Activated T-helper 1 cell treated with anti-CD3 and anti-CD28 coated beads, Interleukin-2, amount 50 U/mL, for 16 hours (primary cell): ENCODE results near the gene TAGLN2.
A peak's percentile ranks its signal among the peaks of the same experiment; 100 is the strongest.
"Not testable (repeated sequence)": the region's sequence is repeated elsewhere in the genome, so short reads cannot be mapped to it uniquely, and the experiment has no call there.

Experiments
- DNase-seq, 2 donors: peaks; one replicate each; pipeline ENCODE4 v3.0.0-alpha.2; 2020; ENCODE audit warnings: low read depth in 1 of 2, low spot score in 1 of 2

TAGLN2 gene

GRCh38 chr1:159902541-159902940 is 22.8 kb downstream of the TAGLN2 start:
- no peak for DNase-seq

DNA sequence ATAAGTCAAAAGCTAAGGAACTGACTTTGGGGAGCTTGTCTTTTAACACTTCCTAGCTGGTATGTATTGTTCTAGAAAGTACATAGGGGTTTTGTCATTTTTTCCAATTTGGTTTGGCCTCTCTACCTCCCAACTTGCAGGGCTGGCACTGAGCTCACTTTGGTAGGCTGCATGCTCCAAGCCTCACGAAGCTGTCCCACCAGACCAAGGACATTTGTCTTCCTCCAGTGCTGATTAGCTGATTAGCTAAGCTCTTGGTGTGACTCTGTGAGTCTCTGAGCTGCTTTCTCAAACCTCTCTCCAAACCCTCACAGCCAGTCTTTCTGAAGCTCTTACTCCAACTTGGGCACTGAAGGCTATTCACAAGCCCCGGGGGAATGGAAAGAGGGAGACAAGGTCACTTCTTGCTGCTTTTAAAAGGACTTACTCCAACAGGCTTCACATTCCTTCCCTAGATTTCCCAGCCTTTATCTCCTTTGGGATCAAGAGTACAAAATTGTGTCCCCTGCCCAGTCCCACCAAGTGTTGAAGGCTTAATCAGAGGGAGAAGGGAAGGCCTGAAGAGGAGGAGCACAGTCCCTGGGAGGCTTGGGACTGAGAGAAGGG is 24.4 kb downstream of the TAGLN2 start:
- DNase-seq = no peak

DNA sequence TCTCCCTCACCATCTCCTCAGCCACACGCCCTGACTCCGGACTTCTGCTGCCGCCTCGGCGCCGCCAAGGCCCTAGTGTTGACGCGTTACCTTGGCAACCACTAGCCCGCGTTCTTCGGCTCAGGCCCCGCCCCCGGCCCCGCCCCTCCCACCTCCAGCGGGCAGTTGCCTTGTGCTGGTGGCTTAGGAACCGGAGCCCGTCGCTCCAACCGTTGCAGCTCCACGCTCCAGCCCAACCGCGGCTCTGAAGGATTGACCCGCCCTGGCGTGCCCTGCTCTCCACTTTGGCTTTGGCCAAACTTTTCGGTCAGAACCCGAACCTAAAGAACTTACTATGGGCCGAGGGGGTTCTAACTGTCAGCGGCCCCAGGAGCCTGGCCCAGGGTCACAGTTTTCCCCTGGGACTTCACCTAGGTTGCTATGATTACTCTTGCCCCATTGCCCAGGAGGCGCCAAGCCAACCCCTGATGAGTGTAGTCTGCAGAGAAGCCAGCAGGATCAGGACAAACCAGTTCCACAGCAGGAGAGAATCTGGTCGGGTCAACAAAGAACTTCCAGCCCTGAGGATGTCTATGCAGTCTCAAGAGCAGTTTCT is 25.1 kb downstream of the TAGLN2 start, which contains the start of gene CFAP45:
Gene CFAP45, minus strand, starts transcription at position 80 of the 595 bp plus-strand sequence. Its CDS starts 67 bp downstream, at position 13.
- DNase-seq = no peak

DNA sequence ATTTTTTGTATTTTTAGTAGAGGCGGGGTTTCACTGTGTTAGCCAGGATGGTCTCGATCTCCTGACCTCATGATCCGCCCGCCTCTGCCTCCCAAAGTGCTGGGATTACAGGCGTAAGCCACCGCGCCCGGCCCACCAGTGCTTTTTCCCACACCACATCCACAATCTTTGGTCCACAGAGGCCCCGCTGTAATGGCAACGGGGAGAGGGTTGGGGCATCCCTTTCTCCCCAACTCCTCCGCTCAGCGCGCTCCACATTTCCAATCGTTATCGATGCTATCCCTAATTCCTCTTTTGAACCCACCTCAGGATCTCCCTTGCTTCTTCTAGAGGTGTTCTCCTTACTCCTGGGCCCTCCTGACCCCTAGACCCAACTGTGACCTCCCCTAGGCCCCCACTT is 25.7 kb downstream of the TAGLN2 start:
- DNase-seq = not testable (repeated sequence)

- no peak for DNase-seq
These were observed 26.8 kb downstream of the TAGLN2 start for GRCh38 chr1:159898527-159898926.

GRCh38 chr1:159897962-159898361 is 27.3 kb downstream of the TAGLN2 start:
- no peak for DNase-seq

GRCh38 chr1:159896546-159896930 is 28.8 kb downstream of the TAGLN2 start:
- no peak for DNase-seq

GRCh38 chr1:159895836-159896545 is 29.3 kb downstream of the TAGLN2 start:
- DNase-seq = no peak

DNA sequence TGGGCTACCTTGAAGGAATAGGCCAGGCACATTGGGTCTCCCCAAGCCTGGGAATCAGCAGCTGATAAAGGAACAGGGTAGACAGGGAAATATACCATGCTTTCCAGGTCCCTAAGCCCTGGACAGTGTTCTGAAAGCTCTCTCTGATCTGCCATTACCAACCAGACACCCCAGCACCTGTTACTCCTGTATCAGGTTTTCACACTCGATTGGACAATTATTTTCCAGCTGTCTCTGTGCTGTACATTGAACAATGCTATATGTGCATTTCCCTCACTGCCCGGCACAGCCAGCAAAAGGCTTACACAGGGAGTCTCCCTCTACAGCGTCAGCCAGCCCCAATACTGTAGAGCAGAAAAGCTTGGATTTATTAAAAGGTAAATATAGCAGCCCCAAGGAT is 30.0 kb downstream of the TAGLN2 start:
- no peak for DNase-seq

- no peak for DNase-seq
These were observed 32.4 kb downstream of the TAGLN2 start for GRCh38 chr1:159892944-159893343.

DNA sequence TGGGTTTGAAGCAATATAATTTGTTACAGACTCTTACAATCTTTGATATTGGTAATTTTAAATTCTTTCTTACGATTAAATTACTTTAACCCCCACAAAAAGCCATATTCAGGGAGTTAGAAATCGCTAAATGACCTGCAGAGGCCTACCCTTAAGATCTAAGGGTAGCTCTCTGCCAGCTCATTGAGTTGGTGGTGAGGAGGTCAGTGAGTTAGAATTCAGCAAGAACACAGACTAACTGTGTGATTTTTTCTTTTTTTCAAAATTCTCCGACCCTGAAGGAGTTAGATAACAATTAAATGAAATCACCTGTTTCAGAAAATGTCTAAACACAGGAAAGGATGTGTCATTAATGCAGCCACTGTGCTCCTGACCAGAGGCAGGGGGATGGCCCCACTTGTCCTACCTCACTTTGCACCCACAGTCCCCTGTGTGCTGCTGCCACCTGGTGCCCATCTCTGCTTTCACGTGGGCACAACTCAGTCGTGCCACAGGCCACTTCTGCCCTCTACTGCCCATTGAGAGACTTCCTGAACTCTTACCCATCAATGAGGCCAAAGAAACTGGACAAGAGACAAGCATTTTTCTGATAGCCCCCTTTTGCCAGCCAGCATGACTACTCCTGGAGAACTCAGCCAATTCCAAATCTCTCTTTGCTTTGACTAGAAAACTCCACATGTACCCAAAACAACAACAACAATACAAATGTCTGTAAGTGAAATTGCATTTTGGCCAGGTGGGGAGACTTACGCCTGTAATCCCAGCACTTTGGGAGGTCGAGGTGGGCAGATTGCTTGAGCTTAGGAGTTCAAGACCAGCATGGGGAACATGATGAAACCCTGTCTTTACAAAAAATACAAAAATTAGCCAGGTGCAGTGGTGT is 33.8 kb downstream of the TAGLN2 start:
- peak; percentile 51 to 59 for DNase-seq

DNA sequence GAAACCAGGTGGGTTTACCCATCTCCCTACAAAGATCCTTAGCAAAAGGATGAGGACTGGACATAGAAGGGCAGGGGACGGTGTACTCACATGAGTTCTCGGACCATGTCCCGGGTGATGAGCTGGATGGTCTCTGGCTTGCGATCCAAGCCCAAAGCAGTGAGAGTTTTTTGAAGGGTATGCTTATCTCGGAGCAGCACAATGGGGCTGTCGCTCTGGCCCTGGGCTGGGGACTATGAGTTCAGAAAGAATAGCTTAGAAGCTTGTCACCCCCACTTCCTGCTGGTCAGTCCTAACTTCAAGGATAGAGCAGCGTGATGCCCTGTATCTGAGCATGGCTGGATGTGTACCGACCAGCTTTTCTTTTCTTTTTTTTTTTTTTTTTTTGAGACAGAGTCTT is 34.9 kb downstream of the TAGLN2 start:
- no peak for DNase-seq

DNA sequence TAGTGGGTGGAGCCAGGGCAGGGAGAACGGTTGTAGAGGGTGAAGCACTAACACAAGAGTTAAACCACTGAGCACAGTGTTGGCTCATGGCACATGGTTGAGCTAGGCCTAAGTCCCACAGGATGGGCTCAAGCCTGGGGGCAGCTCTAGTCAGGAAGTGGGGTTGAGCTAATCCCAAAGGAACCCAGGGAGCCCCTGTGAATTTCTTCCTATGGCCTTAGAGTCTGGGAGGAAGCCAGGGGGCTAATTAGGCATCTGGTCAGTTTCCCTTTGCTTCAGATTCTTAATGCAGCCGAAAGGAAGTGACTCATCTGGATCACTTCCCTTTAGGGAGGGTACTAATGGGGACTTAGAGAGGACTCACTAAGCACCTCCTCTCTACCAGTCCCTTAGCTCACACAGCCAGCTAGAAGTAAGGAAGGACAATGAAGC is 35.5 kb downstream of the TAGLN2 start:
- no peak for DNase-seq

DNA sequence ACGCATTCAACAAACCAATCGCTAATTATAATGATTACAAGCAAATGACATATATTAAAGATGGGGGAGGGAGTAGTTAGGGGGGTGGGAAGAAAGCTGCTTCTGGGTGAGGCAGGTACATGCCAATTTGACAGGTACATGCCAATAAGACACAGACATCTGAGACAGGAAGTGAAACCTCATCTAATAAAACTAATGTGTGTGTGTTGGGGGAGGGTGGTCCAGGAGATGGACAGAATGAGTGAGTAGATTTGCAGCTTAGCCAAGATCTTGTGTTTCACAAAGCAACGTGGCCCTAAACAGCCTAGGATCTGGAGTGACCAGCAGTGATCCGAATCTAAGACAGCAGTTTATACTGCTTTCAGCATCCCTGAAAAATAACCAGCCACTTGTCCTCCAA is 36.1 kb downstream of the TAGLN2 start:
- DNase-seq = no peak

DNA sequence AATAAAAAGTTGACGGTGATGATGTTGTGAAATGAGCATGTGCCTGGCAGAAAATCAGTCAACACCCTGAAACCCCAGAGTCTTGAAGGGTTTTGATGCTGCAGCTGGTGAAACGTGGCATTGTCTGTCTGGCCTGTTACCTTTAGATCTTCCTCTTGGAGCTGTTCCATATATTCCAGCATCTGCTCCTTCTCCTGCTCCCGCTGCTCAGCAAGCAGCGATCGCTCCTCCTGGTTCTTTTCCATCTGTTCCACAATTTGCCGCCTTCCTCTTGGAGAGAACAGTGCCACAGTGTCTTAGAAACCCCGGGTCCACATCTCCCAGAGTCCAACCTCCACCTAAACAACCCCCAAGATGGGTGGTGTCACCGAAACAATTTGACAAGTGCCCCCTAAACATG is 41.0 kb downstream of the TAGLN2 start:
- no peak for DNase-seq

GRCh38 chr1:159883134-159883533 is 42.2 kb downstream of the TAGLN2 start:
- DNase-seq = no peak

DNA sequence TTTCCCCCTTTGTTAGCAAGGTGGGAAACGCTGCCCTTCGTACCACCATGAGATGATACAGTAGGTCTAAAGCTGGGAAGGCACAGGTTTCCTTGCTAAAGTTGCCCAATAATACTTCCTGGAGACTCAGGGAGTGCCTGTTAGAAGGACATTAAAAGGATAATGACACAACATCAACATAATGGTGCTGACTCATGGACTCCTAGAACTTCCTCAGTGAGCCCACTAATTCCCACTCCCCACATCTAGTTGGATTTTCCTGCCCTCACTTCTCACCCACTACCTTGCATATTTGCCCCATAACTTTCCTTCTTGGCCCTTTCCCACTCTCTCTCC is 42.8 kb downstream of the TAGLN2 start:
- no peak for DNase-seq

DNA sequence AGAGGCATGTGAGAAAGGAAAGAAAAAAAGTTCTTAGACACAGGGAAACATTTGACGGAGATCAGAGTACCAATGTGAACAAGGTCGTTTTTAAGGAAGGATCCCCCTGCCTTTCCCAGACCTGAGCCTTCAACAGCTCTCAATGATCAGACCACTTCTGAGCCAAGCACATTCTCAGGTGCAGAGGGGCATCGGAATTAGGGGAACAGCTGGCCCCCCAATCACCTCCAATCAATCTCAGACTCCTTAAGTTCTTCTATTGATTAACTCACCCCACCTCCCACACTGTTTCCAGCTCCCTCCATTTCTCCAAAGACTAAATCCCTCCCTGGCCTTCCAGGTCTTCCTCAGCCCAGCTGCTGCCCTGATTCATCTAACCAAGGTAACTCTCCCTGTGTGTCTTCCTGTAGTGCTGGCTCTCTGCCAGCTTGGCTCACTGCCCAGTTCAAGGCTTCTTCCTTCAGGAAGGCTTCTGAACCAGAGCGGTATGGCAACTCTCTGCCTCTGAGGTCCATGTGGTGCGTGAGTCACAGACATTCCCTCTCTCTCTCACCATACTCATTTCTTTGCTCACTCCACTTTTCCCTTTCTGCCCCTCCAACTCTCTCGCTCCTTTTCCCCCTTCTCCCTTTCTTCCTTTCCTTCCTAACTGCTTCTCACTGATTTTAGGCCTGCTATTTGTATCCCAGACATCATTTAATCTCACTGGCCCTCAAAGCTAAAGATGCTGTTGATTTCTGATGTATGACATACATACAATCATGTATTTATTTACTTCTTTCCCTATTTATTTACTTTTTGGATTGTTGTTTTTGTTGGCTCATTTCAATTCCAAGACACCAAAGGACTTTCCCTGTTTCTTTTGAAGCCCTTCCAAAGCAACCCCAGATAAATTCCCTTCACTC is 43.4 kb downstream of the TAGLN2 start:
- peak in 1 of 2 donors; percentile 35 for DNase-seq

DNA sequence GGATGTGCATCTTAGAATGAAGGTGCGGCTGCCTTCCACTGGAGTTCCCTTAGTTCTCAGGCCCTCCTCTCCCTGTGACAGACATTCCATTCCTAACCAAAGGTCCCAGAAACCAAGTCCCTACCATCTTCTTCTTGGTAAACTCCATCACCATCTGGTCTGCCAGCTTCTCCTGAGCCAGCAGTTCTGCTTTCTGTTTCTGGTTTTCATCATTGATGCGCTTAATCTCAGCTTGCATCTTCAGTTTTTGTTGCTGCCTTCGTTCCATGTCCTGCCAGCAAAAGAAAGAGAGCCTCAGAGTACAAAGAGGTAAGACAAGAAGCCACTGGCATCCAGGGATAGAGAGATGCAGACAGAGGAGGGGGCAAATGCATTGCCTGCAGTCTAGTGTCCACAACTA is 44.9 kb downstream of the TAGLN2 start:
- no peak for DNase-seq

DNA sequence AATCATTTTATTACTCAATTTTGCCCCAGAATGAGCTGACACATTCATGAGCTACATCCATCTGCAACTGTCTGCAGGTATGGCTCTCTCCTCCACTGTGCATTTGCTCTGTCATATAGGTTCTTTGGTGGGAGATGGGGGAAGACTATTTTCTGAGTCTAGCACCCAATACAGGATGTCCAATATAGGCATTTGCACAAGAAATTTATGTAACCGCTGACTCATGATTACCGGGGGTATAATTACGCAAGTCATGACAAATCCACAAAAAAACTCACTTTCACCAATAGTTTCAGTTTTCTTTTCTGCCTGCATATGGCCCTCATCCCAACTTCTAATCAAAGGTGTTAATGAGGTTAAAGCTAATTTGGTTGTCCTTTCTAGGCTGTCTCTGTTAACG is 45.3 kb downstream of the TAGLN2 start:
- no peak for DNase-seq

DNA sequence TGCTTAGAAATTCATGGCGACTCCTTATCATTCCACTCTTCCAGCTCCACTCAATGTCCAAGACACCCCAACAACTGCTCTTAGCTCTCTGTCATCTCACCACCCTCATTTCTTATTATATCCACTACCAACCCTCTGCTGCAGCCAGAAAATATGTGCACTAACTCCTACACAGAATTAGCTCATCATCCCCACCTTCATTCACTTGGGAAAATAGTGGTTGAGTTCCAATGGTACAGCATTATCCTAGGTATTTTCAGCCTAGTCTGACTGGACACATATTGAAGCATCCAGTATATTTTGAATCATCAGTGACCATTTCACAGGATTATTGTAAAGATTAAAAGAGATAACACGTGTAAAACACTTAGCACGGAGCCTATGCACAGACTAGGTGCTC is 46.2 kb downstream of the TAGLN2 start:
- no peak for DNase-seq
